ENCODE results near the gene ESPNL.

ESPNL gene

GRCh38 chr2:238141541-238142318 lies 41.6 kb downstream of the ESPNL start:
- DNase-seq (ENCODE audit: low read depth), result no peak

DNA sequence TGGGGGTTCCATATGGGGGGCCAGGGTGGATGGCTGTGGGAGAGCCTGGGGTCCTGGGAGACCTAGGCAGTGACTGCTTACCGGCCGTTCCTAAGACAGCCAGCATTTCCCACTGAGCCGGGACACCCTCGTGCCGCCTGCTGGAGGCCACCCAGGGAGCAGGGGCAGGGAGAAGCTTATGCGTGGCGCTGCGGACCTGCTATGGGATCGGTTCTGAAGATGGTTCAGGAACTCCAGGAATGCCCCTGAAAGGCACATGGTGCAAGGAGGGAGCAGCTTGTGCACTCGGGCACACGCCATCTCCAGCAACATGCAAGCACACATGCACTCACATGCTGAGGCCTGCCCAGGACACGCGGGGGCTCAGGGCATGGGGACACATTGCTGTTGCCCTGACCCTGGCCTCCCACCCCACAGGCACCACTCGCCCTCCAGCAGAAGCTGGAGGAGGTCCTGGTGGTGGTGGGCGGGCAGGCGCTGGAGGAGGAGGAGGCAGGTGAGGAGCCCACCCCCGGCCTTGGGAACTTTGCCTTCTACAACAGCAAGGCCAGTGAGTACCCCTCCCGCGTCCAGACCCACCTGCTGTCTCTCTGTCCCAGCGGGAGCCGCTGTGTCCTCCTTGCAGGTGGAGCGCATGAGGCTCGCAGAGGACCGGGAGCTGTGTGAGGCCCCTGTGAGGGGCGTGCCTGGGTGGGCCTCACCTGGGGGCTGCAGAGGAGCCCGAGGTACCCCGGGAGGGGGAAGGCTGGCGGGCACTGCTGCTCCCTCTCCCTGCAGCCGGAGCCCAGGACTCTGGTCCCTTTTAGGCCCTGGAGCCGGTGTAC lies 42.5 kb downstream of the ESPNL start:
- no peak for DNase-seq (ENCODE audit: low read depth)

GRCh38 chr2:238143239-238143951 lies 43.3 kb downstream of the ESPNL start:
- DNase-seq (ENCODE audit: low read depth), result no peak

- no peak for DNase-seq (ENCODE audit: low read depth)
Observed at GRCh38 chr2:238144262-238144661, 44.1 kb downstream of the ESPNL start.

DNA sequence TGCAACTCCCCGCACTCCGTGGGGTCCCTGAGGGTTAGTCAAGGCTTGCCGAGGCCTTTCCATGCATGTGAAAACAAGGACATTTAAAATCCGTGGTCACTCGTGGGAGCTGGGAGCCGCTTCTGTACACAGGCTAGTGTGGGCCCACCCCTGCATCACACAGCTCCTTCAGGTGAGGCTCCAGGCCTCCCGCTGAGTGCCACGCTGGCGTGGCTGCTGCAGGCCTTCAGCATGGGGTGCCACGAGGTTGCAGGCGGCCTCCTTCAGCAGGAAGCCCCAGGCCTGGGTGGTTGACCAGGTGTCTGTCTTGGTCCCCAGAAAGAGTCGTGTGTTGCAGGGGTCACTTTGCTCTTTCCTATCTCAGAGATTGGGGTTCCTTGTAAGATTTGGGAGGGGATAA lies 44.9 kb downstream of the ESPNL start:
- no peak for DNase-seq (ENCODE audit: low read depth)

DNA sequence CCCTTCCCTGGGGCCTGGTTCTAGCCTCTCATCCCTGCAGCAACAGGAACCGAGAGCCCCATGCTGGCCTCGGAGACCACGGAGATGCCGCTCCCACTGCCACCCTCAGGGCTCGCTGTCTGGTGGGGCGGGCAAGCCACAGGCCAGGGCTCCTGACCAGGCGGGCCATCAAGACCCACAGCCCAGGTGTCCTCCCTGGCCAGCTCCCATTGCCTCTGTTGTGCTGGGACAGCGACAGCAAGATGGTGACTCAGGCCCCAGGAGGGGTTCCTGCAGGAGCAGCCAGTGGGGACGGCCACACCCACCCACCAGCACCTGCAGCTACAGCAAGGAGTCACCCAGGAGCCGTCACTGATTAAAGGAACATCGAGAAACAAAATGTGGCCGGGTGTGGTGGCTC lies 45.7 kb downstream of the ESPNL start:
- no peak for DNase-seq (ENCODE audit: low read depth)

DNA sequence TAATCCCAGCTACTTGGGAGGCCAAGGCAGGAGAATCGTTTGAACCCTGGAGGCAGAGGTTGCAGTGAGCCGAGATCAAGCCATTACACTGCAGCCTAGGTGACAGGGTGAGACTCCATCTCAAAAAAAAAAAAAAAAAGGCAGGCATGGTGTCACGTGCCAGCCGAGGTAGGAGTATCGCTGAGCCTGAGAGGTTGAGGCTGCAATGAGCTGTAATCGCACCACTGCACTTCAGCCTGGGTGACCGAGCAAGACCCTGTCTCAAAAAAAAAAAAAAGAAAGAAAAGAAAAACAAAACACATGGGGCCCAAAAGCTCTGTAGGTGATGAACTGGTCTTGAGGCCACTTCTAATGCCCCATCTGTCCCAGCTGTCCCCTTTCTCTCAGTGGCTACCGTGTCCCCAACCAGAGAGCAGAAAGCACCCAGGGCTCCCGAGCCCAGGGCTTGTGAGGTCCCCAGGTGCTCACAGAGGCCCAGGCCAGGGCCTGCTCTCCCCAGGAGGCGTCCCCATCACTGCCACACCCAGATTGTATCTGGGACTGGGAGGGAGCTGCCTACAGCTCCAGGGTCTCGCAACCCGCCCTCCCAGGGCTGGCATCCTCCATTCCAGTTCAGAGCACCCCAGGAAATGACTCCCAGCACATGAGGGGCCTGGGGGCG lies 46.9 kb downstream of the ESPNL start:
- DNase-seq (ENCODE audit: low read depth), result no peak

GRCh38 chr2:238148981-238149380 lies 48.8 kb downstream of the ESPNL start:
- DNase-seq (ENCODE audit: low read depth), result no peak

- DNase-seq (ENCODE audit: low read depth), result no peak
Observed at GRCh38 chr2:238149841-238150572, 49.9 kb downstream of the ESPNL start.

DNA sequence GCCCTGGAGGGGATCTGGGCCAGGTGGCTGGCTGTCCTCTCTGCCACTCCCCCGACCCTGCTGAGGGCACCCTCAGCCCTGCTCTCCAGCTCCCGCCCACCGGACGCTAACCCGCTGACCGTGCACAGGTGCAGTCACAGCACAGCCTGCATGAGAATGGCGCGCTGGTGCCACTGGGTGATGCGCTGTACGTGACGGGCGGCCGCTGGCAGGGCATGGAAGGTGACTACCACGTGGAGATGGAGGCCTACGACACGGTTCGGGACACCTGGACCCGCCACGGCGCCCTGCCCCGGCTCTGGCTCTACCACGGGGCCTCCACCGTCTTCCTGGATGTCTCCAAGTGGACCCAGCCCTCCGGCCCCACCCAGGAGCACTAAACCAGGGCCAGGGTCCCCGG lies 50.5 kb downstream of the ESPNL start:
- no peak for DNase-seq (ENCODE audit: low read depth)

DNA sequence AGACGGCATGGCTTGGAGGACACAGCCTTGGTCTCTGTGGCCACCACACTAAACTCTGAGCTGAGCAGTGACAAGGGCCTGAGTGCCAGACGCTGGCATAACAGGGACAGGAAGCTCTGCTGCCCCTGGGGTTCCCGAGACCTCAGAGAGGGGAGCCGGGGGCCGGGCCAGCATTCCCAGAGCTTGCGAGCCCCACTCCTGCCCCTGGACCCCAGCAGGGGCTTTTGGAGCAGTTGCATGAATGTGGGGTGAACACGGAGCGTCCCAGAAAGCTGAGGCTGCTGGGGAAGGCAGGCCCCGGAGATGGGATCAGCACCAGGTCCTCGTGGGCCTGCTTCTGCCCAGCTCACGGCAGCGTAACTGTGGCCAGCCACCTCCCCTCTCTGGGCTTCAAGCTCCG lies 51.1 kb downstream of the ESPNL start:
- no peak for DNase-seq (ENCODE audit: low read depth)

DNA sequence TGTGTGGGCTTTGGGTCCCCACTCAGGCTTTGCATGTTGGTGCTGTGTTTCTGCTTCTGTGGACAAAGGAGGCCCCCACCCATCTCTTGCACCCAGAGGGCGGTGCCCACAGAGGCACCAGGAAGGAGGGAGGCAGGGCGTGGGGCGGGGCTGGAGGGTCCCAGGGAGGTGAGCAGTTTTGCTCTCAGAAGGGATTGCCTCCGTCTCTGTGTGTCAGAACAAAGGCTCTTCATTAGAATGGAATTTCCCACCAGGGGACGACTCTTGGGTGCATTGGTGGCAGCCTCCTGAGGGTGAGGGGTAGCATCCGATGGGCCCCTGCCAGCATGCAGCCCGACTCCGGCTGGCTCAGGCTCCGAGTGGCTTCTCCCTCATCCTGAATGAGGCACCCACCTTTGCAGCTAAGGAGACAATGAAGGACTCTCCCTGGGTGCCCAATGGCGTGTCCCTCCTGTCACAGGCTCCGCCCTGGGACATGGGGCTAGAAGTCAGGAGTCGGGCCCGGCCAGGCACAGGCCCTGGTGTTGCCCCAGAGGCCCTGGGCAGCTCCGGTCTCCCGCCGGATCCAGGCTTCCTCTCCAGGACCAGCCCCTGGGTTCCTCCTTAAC lies 51.6 kb downstream of the ESPNL start:
- DNase-seq (ENCODE audit: low read depth), result no peak

DNA sequence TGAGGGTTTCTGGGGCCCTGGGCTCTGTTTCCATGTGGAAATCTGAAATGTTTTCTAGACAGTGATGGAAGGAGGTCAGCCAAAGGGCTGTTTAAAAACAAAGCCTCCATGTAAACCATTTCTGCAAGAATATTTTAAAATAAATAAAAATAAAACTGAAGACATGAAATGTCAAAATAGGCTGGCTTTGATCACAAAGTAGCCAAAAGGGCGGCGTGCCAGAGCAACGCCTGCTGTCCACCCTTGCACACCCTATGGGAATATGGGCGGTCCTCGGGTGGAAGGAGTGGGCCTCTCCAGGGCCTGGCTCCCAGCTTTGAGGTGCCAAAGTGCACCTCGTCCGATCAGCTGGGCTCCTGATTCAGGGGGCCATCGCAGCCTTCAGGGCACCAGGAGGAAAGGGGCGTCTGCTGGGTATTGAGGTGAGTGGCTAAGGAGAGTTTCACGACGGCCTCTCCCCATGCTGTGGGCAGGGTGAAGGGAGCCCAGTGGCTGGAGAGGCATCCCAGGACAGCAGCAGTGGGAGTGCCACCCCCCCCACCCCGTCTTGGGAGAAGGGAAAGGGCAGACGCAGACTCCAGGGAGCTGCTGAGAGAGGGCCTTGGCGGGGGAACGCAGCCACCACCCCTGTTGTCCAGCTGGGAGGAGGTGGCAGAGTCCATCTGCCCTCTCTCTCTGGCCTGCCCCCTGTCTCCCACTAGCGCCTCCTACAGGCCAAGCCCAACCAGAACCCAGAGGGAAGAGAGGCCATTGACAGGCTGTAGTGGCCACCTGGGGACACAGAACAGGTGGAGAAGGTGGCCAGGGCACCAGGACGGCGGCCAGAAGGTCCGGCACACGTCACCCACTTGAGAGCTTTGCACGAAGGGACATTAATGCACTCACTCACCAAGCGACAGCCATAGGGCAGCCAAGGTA lies 52.9 kb downstream of the ESPNL start:
- DNase-seq (ENCODE audit: low read depth), result no peak

- DNase-seq (ENCODE audit: low read depth), result no peak
Observed at GRCh38 chr2:238154570-238154969, 54.4 kb downstream of the ESPNL start.

- DNase-seq (ENCODE audit: low read depth), result no peak
Observed at GRCh38 chr2:238155051-238155760, 55.1 kb downstream of the ESPNL start.

- DNase-seq (ENCODE audit: low read depth), result no peak
Observed at GRCh38 chr2:238155761-238156694, 55.9 kb downstream of the ESPNL start.

DNA sequence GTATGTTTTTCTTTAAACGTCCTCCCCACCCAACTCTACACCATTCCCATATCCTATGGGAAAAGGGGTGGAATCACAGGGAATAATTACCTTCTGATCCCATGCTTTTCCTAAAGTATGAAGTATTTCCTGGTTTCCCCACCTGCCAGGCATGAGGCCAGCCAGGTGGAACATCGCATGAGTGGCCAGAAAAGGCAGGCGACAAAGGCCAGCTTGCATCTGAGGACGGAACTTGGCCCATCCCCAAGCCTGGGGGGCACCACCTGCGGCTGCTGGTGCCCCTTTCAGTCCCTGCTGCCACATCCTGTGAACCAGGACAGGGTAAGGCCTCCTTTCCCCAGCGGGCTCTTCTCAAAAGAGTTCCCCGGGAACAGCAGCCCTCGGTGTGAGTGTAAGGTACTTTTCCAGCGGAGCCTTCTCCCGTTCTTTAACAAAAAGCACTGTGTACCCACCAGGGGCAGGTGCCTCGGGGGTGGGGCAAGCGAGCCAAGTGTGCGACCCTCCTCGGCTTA lies 57.4 kb downstream of the ESPNL start:
- DNase-seq (ENCODE audit: low read depth), result no peak

- DNase-seq (ENCODE audit: low read depth), result no peak
Observed at GRCh38 chr2:238158018-238158508, 57.9 kb downstream of the ESPNL start.

Data from amniotic epithelial cell (primary cell).